H1 (cell line): ENCODE measurements around the gene RAP1A. TPM values are rescaled to one million over a fixed set of nuclear protein-coding genes. Genes with fewer than 3 reads are reported as not detected.

Source experiments
- CTCF ChIA-PET: fragments of 300-600 bp; sonication (Branson Sonifier 250); formaldehyde crosslinking; loops from one replicate; lab custom pipeline; 2021; ENCODE audit not compliant: partially characterized antibody; lab: Charles Lee
- POLR2A ChIA-PET: fragments of 300-600 bp; sonication (Branson Sonifier 250); formaldehyde crosslinking; loops from one replicate; lab custom pipeline; 2021; ENCODE audit warnings: inconsistent platforms; ENCODE audit not compliant: partially characterized antibody; lab: Charles Lee
- DNase-seq, 2 experiments: peaks; one replicate each; pipeline versions ENCODE4 v3.0.0 to v3.0.0-alpha.2; 2010 to 2022; ENCODE audit warnings: low spot score in 2 of 2, low read depth in 1 of 2, mixed read lengths in 1 of 2
- FAIRE-seq: peaks from 2 replicates; lab custom pipeline; 2011; peaks lifted over from hg19 to GRCh38; lab: Jason Lieb, UNC
- H2AFZ ChIP-seq: 2 replicates; pipeline ENCODE4 v1.8.1; 2012; ENCODE audit warnings: low read length, inconsistent platforms
- H2AK5ac ChIP-seq: 2 replicates; pipeline ENCODE4 v1.6.1; 2013; ENCODE audit warnings: low read depth, low read length
- H2BK120ac ChIP-seq: replicated peaks from 2 replicates; pipeline ENCODE3; 2013; ENCODE audit warnings: low read depth, low read length, inconsistent platforms
- H2BK12ac ChIP-seq: 2 replicates; pipeline ENCODE4 v1.6.1; 2013; ENCODE audit warnings: low read depth, low read length
- H2BK15ac ChIP-seq: 2 replicates; pipeline ENCODE4 v1.6.1; 2013; ENCODE audit warnings: low read length
- H2BK20ac ChIP-seq: 2 replicates; pipeline ENCODE4 v1.6.1; 2013; ENCODE audit warnings: low read length
- H2BK5ac ChIP-seq: 2 replicates; pipeline ENCODE4 v1.6.1; 2013; ENCODE audit warnings: low read depth, low read length
- H3K14ac ChIP-seq: 2 replicates; pipeline ENCODE4 v1.6.1; 2013; ENCODE audit warnings: inconsistent platforms; ENCODE audit not compliant: insufficient read length
- H3K18ac ChIP-seq: 2 replicates; pipeline ENCODE4 v1.6.1; 2013; ENCODE audit warnings: low read length; ENCODE audit errors: extremely low read depth
- H3K23ac ChIP-seq: 2 replicates; pipeline ENCODE4 v1.6.1; 2013; ENCODE audit warnings: inconsistent platforms; ENCODE audit not compliant: insufficient read length
- H3K23me2 ChIP-seq: 2 replicates; pipeline ENCODE4 v1.6.1; 2013; ENCODE audit warnings: low read depth, low read length
- H3K27ac ChIP-seq: 2 replicates; pipeline ENCODE4 v1.6.1; 2011; ENCODE audit warnings: low read depth, low read length, inconsistent platforms
- H3K27me3 ChIP-seq, 4 experiments: replicated peaks in 1 of 4; 1 replicate in 1 of 4; 2 replicates in 3 of 4; pipeline versions ENCODE4 v1.6.1 to v1.8.1; 2011 to 2013; ENCODE audit warnings: low read length in 3 of 4, mild to moderate bottlenecking in 3 of 4, inconsistent platforms in 2 of 4, mixed read lengths in 2 of 4, moderate library complexity in 1 of 4; ENCODE audit not compliant: control insufficient read depth in 3 of 4, insufficient read depth in 3 of 4; ENCODE audit errors: extremely low read depth in 1 of 4
- H3K36me3 ChIP-seq, 4 experiments: 2 replicates each; pipeline versions ENCODE4 v1.6.1 to v1.8.1; 2011 to 2013; ENCODE audit warnings: mild to moderate bottlenecking in 4 of 4, low read length in 3 of 4, moderate library complexity in 2 of 4, control low read depth in 1 of 4, inconsistent platforms in 1 of 4; ENCODE audit not compliant: insufficient read depth in 4 of 4, control insufficient read depth in 2 of 4
- H3K4ac ChIP-seq: replicated peaks from 2 replicates; pipeline ENCODE3; 2013; ENCODE audit warnings: low read length, low read depth, mixed read lengths, inconsistent platforms; ENCODE audit not compliant: insufficient read length
- H3K4me1 ChIP-seq, 4 experiments: replicated peaks in 1 of 4; 1 replicate in 1 of 4; 2 replicates in 3 of 4; pipeline versions ENCODE4 v1.6.1 to v1.8.1; 2011 to 2013; ENCODE audit warnings: low read length in 3 of 4, inconsistent platforms in 2 of 4, mixed read lengths in 1 of 4; ENCODE audit not compliant: insufficient read depth in 4 of 4, control insufficient read depth in 3 of 4
- H3K4me2 ChIP-seq, 2 experiments: 2 replicates each; pipeline versions ENCODE4 v1.6.1 to v1.8.1; 2011 to 2013; ENCODE audit warnings: low read depth in 2 of 2, low read length in 2 of 2, control low read depth in 1 of 2, inconsistent platforms in 1 of 2, mild to moderate bottlenecking in 1 of 2; ENCODE audit not compliant: insufficient read depth in 1 of 2
- H3K4me3 ChIP-seq, 4 experiments: fragments of 200-600, 300-600 bp in 1 of 4; sonication (generic), shearing (Covaris generic), sonication (Bioruptor Twin) in 1 of 4; 2 replicates each; pipeline versions ENCODE4 v1.5.1 to v1.8.1; 2011 to 2016; ENCODE audit warnings: low read length in 4 of 4, low read depth in 3 of 4, control low read depth in 2 of 4, inconsistent platforms in 2 of 4, mild to moderate bottlenecking in 2 of 4, mixed read lengths in 1 of 4, moderate library complexity in 1 of 4; ENCODE audit not compliant: insufficient read depth in 2 of 4; ENCODE audit errors: extremely low read depth in 1 of 4
- H3K56ac ChIP-seq: replicated peaks from 2 replicates; pipeline ENCODE3; 2013; ENCODE audit warnings: low read depth, mild to moderate bottlenecking, mixed read lengths, low read length, inconsistent platforms; ENCODE audit not compliant: insufficient read length
- H3K79me1 ChIP-seq: 2 replicates; pipeline ENCODE4 v1.6.1; 2013; ENCODE audit warnings: low read depth, low read length, control low read depth
- H3K79me2 ChIP-seq, 2 experiments: 2 replicates each; pipeline versions ENCODE4 v1.6.1 to v1.8.1; 2012 to 2013; ENCODE audit warnings: low read length in 2 of 2, mild to moderate bottlenecking in 2 of 2, inconsistent platforms in 1 of 2; ENCODE audit not compliant: insufficient read depth in 2 of 2, control insufficient read depth in 1 of 2
- H3K9ac ChIP-seq, 4 experiments: replicated peaks in 1 of 4; 1 replicate in 1 of 4; 2 replicates in 3 of 4; pipeline versions ENCODE4 v1.6.1 to v1.8.1; 2011 to 2013; ENCODE audit warnings: low read depth in 3 of 4, low read length in 3 of 4, control low read depth in 2 of 4, mild to moderate bottlenecking in 2 of 4, moderate library complexity in 2 of 4, inconsistent platforms in 1 of 4; ENCODE audit errors: extremely low read depth in 1 of 4
- H3K9me3 ChIP-seq, 2 experiments: 2 replicates each; pipeline versions ENCODE4 v1.6.1 to v1.8.1; 2012 to 2013; ENCODE audit warnings: mild to moderate bottlenecking in 2 of 2, moderate library complexity in 2 of 2, control low read depth in 1 of 2, inconsistent platforms in 1 of 2, low read depth in 1 of 2, low read length in 1 of 2, mixed read lengths in 1 of 2; ENCODE audit not compliant: insufficient read depth in 2 of 2
- H4K20me1 ChIP-seq, 2 experiments: replicated peaks in 1 of 2; 2 replicates each; pipeline versions ENCODE3 to v1.8.1; 2011 to 2013; ENCODE audit warnings: inconsistent platforms in 2 of 2, low read length in 2 of 2, mild to moderate bottlenecking in 1 of 2; ENCODE audit not compliant: insufficient read depth in 2 of 2, control insufficient read depth in 1 of 2
- H4K5ac ChIP-seq: 2 replicates; pipeline ENCODE4 v1.6.1; 2013; ENCODE audit warnings: low read length, low read depth, mixed read lengths, inconsistent platforms; ENCODE audit not compliant: insufficient read length
- H4K8ac ChIP-seq: 2 replicates; pipeline ENCODE4 v1.8.0; 2013; ENCODE audit warnings: mild to moderate bottlenecking, moderate library complexity, low read length, inconsistent platforms; ENCODE audit not compliant: insufficient read depth; ENCODE audit errors: extremely low read depth
- H4K91ac ChIP-seq: replicated peaks from 2 replicates; pipeline ENCODE3; 2013; ENCODE audit warnings: low read length, mixed read lengths, inconsistent platforms; ENCODE audit not compliant: insufficient read length
- RBBP5 ChIP-seq: IDR thresholded peaks from 2 replicates; pipeline ENCODE4 v1.7.1; 2012; ENCODE audit warnings: low read depth, mild to moderate bottlenecking, inconsistent platforms, low read length, moderate library complexity, borderline replicate concordance
- WGBS, 2 experiments: shearing (Covaris generic) in 1 of 2; methylation state at CpG; one replicate each; pipeline versions ENCODE4 v1.1.6 to v1.1.7; 2013 to 2015; ENCODE audit warnings: low lambda C conversion rate in 2 of 2, mixed read lengths in 2 of 2, inconsistent platforms in 1 of 2, low coverage in 1 of 2, missing lambda C conversion rate in 1 of 2; ENCODE audit not compliant: insufficient replicate concordance in 2 of 2, insufficient coverage in 1 of 2, insufficient read length in 1 of 2; ENCODE audit errors: extremely low coverage in 1 of 2, missing lambda C conversion rate in 1 of 2; 5-methylcytosine and 5-hydroxymethylcytosine counted together
- polyA plus RNA-seq, 7 experiments: library from polyadenylated mRNA; depleted of rRNA in 3 of 7; stranded (reverse) in 5 of 7; unstranded in 2 of 7; fragments of >200 nt in 5 of 7; fragments of 200-250 nt in 2 of 7; gene quantifications; 1 replicate in 5 of 7; 2 replicates in 1 of 7; 4 replicates in 1 of 7; pipeline versions ENCODE4 v1.2.1 to v1.2.3, GENCODE V29; 2011 to 2013; ENCODE audit warnings: missing spikeins in 2 of 7, mixed read lengths in 2 of 7
- total RNA-seq: library from RNA; stranded (reverse); fragmentation: NEBNext Ultra II Directional; extraction: Animal tissue kit (Norgen Biotek cat#: 25700); gene quantifications from 2 replicates; pipeline ENCODE4 v1.2.1, GENCODE V29; 2021
- TF ChIP-seq, protein P1 (sequence below): IDR thresholded peaks from 2 replicates; pipeline ENCODE4 v1.6.1; 2011; ENCODE audit warnings: low read depth, mild to moderate bottlenecking, low read length; ENCODE audit not compliant: insufficient read depth

The RAP1A gene
- total and polyA plus RNA-seq, 2 of the 8 experiments (the other 6 are each of a cell fraction or from before 2014, with no cell fraction given), result 10.9 to 35.8 TPM

DNA sequence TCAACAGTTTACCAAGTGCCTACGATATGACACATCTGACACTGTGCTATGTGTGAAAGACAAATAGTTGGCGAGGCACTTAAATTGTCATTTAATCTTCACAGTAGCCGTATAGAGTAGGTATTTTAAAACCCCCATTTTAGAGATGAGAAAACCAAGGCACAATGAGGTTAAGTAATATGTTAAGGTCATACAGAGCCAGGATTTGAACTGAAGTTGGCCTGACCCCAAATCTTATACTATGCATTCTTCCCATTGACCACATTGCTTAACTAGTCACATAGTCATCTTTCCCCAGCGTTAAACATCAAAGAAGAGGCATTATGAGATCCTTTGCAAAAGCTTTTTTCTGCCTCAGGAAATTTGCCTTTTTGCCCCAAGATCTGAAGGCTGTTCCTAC, 115.7 kb downstream of the RAP1A start:
- H4K5ac ChIP-seq, result no peak overlapping the region
- H4K20me1 ChIP-seq, result peaks cover 0 to 10% of the 10 kb centered on the region in 2 experiments
- peak overlapping the region; percentile 89 to 97; a peak in 3 of 4 replicates for H3K4me2 ChIP-seq
- no peak overlapping the region for H3K23ac ChIP-seq
- H2AK5ac ChIP-seq, result no peak overlapping the region
- CTCF ChIA-PET, result interaction anchor here (3.7 to 42.0 kb wide), 3 partner anchors 6 to 34 kb away, joined by 11 to 1070 read pairs (median 1070); partner anchors contain the start of genes DDX20 and INKA2
- POLR2A ChIA-PET, result interaction anchor here (1.1 to 19.0 kb wide), 4 partner anchors 12 to 20 kb away, joined by 3 to 343 read pairs (median 25); partner anchors contain the start of gene DDX20
- H3K4me1 ChIP-seq, result peaks cover 19 to 24% (median 22%) of the 10 kb centered on the region in 4 experiments
- H3K4me3 ChIP-seq, result peak overlapping the region in 1 of 4 experiments; percentile 70; a peak in 1 of 8 replicates
- no peak overlapping the region for H2BK120ac ChIP-seq
- no peak overlapping the region for H3K27ac ChIP-seq
- H3K9me3 ChIP-seq, result no peaks in the 10 kb centered on the region
- no peak overlapping the region for H3K4ac ChIP-seq
- DNase-seq (no peak), FAIRE-seq (no peak)
- no peak overlapping the region for H2BK15ac ChIP-seq
- H4K91ac ChIP-seq, result no peak overlapping the region
- no peak overlapping the region for H3K14ac ChIP-seq
- TF ChIP-seq RBBP5, result no peak
- TF ChIP-seq, protein P1, sequence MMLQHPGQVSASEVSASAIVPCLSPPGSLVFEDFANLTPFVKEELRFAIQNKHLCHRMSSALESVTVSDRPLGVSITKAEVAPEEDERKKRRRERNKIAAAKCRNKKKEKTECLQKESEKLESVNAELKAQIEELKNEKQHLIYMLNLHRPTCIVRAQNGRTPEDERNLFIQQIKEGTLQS, result no peak
- peaks cover 9% of the 10 kb centered on the region for H3K79me1 ChIP-seq
- peaks cover 0 to 53% of the 10 kb centered on the region in 2 experiments; a peak in 3 of 4 replicates for H3K79me2 ChIP-seq
- no peaks in the 10 kb centered on the region; a peak in 1 of 7 replicates for H3K27me3 ChIP-seq
- H3K56ac ChIP-seq, result no peak overlapping the region
- H3K36me3 ChIP-seq, result peaks cover 0 to 3% (median 1%) of the 10 kb centered on the region in 4 experiments; a peak in 3 of 8 replicates
- peak overlapping the region; percentile 69; the same call in 1 of the 2 replicates for H2BK12ac ChIP-seq
- no peak overlapping the region for H3K18ac ChIP-seq
- H3K23me2 ChIP-seq, result peaks cover 15% of the 10 kb centered on the region; the same call in 1 of the 2 replicates
- H4K8ac ChIP-seq, result no peak overlapping the region
- H2BK5ac ChIP-seq, result no peak overlapping the region; the same call in 1 of the 2 replicates
- H3K9ac ChIP-seq, result no peak overlapping the region
- H2AFZ ChIP-seq, result no peak overlapping the region
- no peak overlapping the region for H2BK20ac ChIP-seq
- 95% methylated on average over 4 of the region's 4 CpGs; no CpG with 5 or more reads in 1 of the 2 experiments for WGBS, 2 experiments
